KMS-11 (cell line): Measurements from ENCODE around the gene PDE4D.
A peak's percentile ranks its signal among the peaks of the same experiment; 100 is the strongest.

Experiments
- H2AFZ ChIP-seq: fragments of 200-600 bp; sonication (generic); 2 replicates; pipeline ENCODE4 v1.6.1; 2016; ENCODE audit warnings: antibody characterized with exemption, mixed run types, low read depth
- H3K27ac ChIP-seq: fragments of 200-600 bp; sonication (generic); 2 replicates; pipeline ENCODE4 v1.6.1; 2016; ENCODE audit warnings: mild to moderate bottlenecking, mixed run types
- H3K27me3 ChIP-seq: fragments of 200-600 bp; sonication (generic); 2 replicates; pipeline ENCODE4 v1.6.1; 2017; ENCODE audit warnings: mild to moderate bottlenecking, low read depth, mixed run types, moderate library complexity; ENCODE audit not compliant: insufficient read depth
- H3K36me3 ChIP-seq: fragments of 200-600 bp; sonication (generic); 2 replicates; pipeline ENCODE4 v1.6.1; 2017; ENCODE audit warnings: mild to moderate bottlenecking, mixed run types; ENCODE audit not compliant: insufficient read depth
- H3K4me1 ChIP-seq: fragments of 200-600 bp; sonication (generic); 2 replicates; pipeline ENCODE4 v1.6.1; 2016; ENCODE audit warnings: mild to moderate bottlenecking, low read depth, mixed run types; ENCODE audit not compliant: poor library complexity, severe bottlenecking
- H3K4me2 ChIP-seq: fragments of 200-600 bp; sonication (generic); 2 replicates; pipeline ENCODE4 v1.7.0; 2016; ENCODE audit warnings: mild to moderate bottlenecking, mixed run types
- H3K4me3 ChIP-seq: fragments of 200-600 bp; sonication (generic); IDR thresholded peaks from 2 replicates; pipeline ENCODE4 v1.6.1; 2017; ENCODE audit warnings: low read depth, low read length, mixed read lengths; ENCODE audit not compliant: insufficient read depth
- H3K79me2 ChIP-seq: fragments of 200-600 bp; sonication (generic); 2 replicates; pipeline ENCODE4 v1.6.1; 2016; ENCODE audit warnings: low read depth, mixed run types; ENCODE audit not compliant: insufficient read depth
- H3K9ac ChIP-seq: fragments of 200-600 bp; sonication (generic); 2 replicates; pipeline ENCODE4 v1.6.1; 2016; ENCODE audit warnings: mild to moderate bottlenecking, mixed run types
- H4K20me1 ChIP-seq: fragments of 200-600 bp; sonication (generic); 2 replicates; pipeline ENCODE4 v1.6.1; 2016; ENCODE audit warnings: mild to moderate bottlenecking, mixed run types; ENCODE audit not compliant: insufficient read depth
- TF ChIP-seq, protein P1 (sequence below): fragments of 200-600 bp; sonication (generic); conservative IDR thresholded peaks from 2 replicates; pipeline ENCODE4 v1.6.1; 2017; ENCODE audit warnings: low read depth, mild to moderate bottlenecking, antibody characterized with exemption, low read length, moderate library complexity, mixed read lengths

The PDE4D gene

GRCh38 chr5:59152701-59153245 is 740.8 kb downstream of the PDE4D start:
- Histone ChIP-seq H3K36me3 (no peaks in the 10 kb centered on the region), H4K20me1 (no peaks in the 10 kb centered on the region), H2AFZ (peak overlapping the region; percentile 16; the same call in 1 of the 2 replicates), H3K4me1 (peaks cover 72% of the 10 kb centered on the region), H3K4me3 (no peak overlapping the region), H3K4me2 (peak overlapping the region; percentile 49), H3K79me2 (no peaks in the 10 kb centered on the region), H3K9ac (peak overlapping the region; percentile 4; the same call in 1 of the 2 replicates), H3K27me3 (no peaks in the 10 kb centered on the region), H3K27ac (peak overlapping the region; percentile 62)
- TF ChIP-seq, protein P1, sequence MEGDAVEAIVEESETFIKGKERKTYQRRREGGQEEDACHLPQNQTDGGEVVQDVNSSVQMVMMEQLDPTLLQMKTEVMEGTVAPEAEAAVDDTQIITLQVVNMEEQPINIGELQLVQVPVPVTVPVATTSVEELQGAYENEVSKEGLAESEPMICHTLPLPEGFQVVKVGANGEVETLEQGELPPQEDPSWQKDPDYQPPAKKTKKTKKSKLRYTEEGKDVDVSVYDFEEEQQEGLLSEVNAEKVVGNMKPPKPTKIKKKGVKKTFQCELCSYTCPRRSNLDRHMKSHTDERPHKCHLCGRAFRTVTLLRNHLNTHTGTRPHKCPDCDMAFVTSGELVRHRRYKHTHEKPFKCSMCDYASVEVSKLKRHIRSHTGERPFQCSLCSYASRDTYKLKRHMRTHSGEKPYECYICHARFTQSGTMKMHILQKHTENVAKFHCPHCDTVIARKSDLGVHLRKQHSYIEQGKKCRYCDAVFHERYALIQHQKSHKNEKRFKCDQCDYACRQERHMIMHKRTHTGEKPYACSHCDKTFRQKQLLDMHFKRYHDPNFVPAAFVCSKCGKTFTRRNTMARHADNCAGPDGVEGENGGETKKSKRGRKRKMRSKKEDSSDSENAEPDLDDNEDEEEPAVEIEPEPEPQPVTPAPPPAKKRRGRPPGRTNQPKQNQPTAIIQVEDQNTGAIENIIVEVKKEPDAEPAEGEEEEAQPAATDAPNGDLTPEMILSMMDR = no peak

DNA sequence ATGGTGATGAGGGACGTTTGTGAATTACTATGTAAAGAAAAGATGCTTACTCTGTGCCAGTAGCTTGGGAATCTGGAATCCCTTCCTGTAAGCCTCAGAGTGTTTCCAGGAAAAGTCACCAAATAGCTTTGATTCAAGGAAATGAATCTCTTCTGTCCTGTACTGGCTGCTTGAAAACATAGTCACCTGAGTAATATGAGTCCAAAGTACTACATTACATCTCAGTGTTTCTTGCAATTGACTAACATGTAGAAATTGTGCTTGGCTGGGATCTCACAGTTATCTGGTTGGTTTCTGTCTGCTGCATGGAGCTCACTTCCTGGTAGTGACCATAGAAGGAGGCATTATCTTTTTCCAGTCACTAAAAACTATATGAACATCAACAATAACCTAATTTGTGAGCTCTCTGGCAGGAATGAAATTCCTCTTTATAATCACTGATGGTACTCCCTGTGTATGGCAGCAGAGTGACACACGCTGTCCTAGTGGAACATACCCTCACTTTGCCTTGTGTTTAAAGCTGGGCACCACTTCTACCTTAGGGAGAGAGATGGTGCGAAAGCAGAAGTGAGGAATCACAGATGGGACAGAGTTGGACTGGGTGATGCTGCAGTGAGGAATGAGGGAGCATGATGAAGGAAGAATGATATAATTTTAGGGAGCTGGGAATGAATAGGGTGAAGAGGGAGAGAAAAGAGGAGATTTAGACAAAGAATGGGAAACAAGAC is 742.2 kb downstream of the PDE4D start:
- H3K4me2 ChIP-seq = peak overlapping the region; percentile 25
- no peaks in the 10 kb centered on the region for H3K27me3 ChIP-seq
- no peak overlapping the region for H3K27ac ChIP-seq
- no peaks in the 10 kb centered on the region for H4K20me1 ChIP-seq
- H3K4me3 ChIP-seq = no peak overlapping the region
- no peaks in the 10 kb centered on the region for H3K36me3 ChIP-seq
- no peak overlapping the region for H3K9ac ChIP-seq
- H3K79me2 ChIP-seq = no peaks in the 10 kb centered on the region
- TF ChIP-seq, protein P1 = no peak
- H3K4me1 ChIP-seq = peaks cover 58% of the 10 kb centered on the region
- no peak overlapping the region for H2AFZ ChIP-seq

GRCh38 chr5:59149827-59150226 is 743.7 kb downstream of the PDE4D start:
- no peak overlapping the region for H3K4me2 ChIP-seq
- H3K4me3 ChIP-seq = no peak overlapping the region
- no peak overlapping the region for H3K9ac ChIP-seq
- TF ChIP-seq, protein P1 = no peak
- H3K79me2 ChIP-seq = no peaks in the 10 kb centered on the region
- no peaks in the 10 kb centered on the region for H4K20me1 ChIP-seq
- no peaks in the 10 kb centered on the region for H3K36me3 ChIP-seq
- H3K27ac ChIP-seq = no peak overlapping the region
- no peaks in the 10 kb centered on the region for H3K27me3 ChIP-seq
- peaks cover 50% of the 10 kb centered on the region for H3K4me1 ChIP-seq
- no peak overlapping the region for H2AFZ ChIP-seq

- TF ChIP-seq, protein P1 = no peak
- Histone ChIP-seq H3K4me1 (peaks cover 51% of the 10 kb centered on the region), H4K20me1 (no peaks in the 10 kb centered on the region), H3K36me3 (no peaks in the 10 kb centered on the region), H3K9ac (no peak overlapping the region), H3K79me2 (no peaks in the 10 kb centered on the region), H3K4me2 (no peak overlapping the region), H3K27ac (no peak overlapping the region), H3K27me3 (no peaks in the 10 kb centered on the region), H2AFZ (no peak overlapping the region), H3K4me3 (no peak overlapping the region)
Observed at GRCh38 chr5:59149271-59149670, 744.3 kb downstream of the PDE4D start.
